GM11168 (cell line): ENCODE measurements around the gene PRR14L.

ENCODE experiments used
- in situ Hi-C: fragments of 300-500 bp; cut with MboI; formaldehyde crosslinking; loops from one replicate; pipeline ENCODE4 v1.12.0; 2022; ENCODE audit warnings: low sequenced_read_pairs; ENCODE audit not compliant: unreplicated experiment

Gene PRR14L

DNA sequence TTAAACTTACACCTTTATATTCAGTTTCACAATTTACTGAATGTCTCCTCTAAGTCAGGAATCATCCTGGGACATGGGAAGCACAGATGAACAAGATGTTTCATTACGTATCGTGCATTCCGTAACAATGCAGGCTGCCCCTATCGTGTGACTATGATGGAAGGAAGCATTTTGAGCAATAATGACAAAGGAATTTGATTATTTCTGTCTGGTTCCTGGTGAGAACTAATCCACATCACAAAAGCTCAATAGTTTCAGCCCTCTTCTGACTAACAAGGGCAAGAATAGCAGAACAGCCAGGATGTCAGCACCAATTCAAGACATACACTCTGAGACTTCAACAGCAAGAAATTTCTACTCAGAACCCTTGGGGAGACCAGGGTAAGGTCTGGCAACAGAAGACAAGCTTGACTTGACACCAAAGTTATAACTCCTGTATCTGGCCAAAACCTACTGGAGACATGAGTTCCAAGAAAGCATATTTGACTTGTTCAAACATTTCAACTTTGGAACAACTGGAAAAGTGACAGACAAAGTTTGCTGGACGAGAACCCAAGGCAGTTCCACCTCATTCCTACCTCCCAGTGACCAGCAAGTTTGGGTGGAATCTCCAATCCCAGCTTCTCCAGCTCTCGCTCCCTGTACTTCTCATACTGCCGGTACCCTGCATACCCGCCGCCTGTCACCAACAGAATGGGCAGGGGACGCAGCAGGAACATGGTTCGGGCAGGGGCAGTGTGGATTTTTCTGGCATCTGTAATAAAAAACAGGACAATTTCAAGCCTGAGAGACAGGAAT, 102.2 kb downstream of the PRR14L start:
- in situ Hi-C loops, result no loop called here

DNA sequence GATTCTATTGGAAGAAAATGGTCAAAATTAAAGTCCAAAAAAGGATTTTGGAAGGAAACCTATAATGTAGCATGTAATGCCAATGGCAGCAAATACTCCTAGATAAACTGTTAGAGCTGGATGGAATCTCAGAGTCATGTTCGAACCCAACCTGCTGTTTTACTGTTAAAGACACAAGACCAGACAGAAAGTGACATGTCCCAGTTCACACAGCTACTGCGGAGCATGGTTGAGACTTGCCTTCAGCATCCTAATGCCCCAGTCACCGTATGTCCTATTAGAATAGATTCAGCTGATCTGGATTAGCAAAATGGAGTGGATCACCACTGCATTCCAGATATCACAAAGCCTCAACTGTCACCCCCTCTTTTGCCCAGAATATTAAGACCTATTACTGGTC, 102.9 kb downstream of the PRR14L start:
- in situ Hi-C loops, result no loop called here

DNA sequence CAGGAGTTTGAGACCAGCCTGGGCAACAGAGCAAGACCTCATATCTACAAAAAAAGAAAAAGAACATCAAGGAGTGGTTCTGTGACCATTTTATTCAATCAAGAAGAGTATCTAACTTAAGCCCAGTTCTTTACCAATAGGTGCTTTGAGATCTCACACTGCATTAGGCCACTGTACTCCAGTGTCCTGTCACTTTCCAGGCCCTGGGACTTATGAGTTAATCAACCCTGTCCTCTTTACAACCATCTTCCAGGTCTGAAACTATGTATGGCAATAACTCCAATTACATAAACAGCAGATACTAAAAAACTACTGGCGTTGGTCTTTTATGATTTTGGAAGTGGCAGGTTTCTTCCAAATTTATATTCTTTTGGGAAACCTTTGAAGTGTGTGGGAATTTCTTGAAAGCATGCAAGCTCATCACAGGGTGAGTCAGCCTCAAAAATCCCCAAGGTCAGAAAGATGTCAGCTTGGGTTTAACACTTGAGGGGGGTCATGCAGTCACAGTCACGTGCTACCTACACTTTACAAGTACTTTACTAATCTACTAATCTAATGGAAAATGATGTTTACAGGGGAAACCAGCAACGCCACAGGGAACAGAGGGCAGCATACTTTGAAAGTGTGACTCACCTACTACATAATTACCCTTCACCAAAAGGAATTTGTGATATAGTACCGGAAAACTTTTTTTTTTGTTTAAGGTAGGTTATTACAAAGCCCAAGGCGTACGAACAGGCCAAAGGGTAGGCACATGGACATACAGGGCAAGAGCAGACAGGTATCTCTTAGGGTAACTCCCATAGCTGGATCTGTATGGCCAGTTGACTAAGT, 103.5 kb downstream of the PRR14L start:
- in situ Hi-C loops, result no loop called here

DNA sequence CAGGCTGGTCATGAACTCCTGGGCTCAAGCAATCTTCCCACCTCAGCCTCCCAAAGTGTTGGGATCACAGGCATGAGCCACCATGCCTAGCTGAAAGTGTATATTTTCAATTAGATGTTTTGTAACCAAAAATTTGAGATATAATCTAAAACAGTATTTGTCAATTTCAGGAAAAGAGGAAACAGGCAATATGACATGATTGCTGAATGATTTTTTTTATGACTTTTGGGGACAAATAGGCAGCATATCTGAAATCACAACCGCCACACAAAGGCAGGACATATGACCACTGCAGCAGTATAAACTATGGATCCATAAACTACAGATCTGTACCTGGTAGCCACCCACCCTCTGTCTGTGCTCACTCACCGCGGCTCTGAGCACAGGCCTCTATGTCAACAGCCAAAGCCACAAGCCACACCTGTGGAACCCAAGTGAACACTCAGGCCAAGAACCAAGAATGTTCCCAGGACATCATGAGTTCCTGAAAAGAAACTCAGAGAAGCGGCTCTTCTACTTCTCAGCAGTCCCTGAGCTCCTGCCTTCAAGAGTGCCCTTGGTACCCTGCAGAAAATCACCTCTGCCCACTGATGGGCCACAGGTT, 110.4 kb downstream of the PRR14L start:
- in situ Hi-C loops, result no loop called here

DNA sequence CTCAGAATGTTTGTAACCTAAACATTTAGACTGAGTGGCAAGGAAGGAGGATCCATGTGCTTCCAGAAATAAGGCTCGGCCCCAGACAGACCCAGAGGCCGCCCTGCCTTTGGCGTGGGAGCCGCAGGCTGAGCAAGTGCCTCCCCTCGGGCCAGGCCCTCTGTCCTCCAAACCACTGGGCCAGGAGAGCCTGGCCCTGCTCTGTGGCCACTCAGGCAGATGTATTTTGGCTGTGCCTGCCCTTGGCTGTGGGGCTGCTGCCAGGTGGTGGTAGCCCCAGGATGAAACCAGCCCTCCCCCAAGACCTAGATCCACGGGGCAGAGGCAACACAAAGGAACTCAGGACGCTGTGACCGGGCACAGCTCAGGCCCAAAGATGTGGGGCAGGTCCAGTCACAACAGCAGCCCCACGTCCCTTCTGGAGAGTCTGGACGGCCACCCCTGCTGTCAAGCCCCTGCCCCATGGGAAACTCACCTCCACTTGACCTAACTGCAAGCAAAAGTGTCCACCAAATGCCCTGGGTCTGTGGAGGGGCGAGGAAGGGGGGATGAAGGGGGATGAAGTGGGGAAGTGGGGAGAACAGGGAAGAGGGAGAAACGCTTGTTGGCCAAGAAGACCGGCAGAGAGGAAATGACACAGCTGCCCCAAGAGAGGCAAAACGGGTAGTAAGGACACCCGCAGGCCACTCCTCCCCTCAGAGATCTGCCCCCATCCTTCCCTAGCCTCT, 111.9 kb downstream of the PRR14L start:
- in situ Hi-C loops, result no loop called here

DNA sequence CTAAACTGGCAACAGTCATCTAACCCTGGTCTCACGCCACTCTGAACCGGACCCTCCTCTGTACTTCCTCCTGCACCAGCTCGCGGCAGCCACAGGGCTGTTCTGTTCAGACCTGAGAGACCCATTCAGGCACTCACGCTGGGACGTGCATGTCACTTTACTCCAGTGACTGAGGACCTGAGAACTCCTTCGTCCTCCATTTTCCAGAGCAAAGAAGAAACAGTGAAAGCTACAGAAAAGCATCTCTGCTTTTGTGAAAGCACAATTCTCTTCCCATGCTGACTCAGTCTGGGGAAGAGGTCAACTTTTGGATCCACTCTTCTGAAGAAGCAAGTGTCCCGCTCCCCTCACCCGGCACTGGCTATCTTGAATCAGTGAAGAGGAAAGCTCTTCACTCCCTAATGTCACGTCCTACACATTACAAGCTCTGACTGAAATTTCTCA, 112.5 kb downstream of the PRR14L start:
- in situ Hi-C loops, result no loop called here

DNA sequence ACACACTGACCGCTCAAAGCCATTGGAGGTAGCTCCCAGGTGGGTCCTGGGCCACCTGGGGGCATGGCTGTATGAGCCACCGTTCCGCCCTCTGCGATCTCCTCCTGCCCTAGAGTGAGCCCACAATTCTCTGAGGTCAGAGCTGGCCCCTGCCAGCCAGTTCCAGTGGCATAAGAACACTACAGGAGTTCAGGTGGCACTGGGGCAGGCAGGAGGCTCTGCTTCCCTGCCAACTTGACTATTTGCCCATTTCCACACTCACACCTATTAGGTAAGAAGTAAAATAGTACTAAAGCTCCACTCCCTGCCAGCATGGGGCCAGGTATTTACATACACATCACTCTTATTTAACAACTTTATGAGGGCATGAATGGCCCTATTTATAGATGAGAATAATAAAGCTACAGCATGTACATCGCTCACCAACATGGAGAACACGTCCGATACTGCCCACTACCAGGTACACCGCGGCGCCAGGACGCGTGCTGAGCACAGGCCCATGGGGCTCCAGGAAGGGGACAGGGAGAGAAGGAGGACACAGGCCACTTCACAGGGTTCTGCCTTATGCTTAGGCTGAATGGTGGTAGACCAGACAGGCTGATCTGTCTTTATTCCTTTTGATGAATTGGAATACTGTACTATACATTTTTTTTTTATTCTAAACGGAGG, 114.2 kb downstream of the PRR14L start:
- in situ Hi-C loops, result no loop called here

DNA sequence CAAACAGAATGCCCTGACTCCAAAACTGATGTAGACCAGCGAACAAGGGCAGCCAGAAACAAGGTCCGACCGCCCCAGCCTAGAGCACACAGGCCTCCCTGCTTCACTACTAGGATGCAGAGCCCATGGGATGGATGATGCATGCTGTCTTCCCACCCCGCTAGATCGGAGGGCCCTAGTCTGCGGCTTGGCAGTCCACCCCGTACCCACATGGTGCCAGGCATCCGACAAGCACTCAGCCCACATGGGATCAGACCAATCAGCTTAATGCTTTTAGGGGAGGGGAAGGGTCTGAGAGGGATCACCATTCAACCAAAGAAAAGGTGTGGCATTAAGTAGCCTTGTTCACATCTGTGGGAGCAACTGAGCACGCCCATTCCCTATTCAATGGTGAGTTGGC, 118.5 kb downstream of the PRR14L start:
- in situ Hi-C loops, result no loop called here
